Activated effector memory CD4-positive, alpha-beta T cell treated with Interleukin-2 at 50 U/mL for 16 hours (primary cell): Measurements from ENCODE around the gene SPOCD1.

Experiments used
- DNase-seq: peaks from one replicate; pipeline ENCODE4 v3.0.0-alpha.2; 2020

Gene SPOCD1

GRCh38 chr1:31786366-31787060 lies 29.3 kb downstream of the SPOCD1 start:
- DNase-seq = no peak

GRCh38 chr1:31785947-31786290 lies 29.9 kb downstream of the SPOCD1 start:
- no peak for DNase-seq

GRCh38 chr1:31785020-31785946 lies 30.5 kb downstream of the SPOCD1 start:
- DNase-seq = no peak

- no peak for DNase-seq
These were observed 31.3 kb downstream of the SPOCD1 start for GRCh38 chr1:31784356-31785019.

GRCh38 chr1:31783846-31784245 lies 32.0 kb downstream of the SPOCD1 start:
- no peak for DNase-seq

- DNase-seq = no peak
These were observed 33.1 kb downstream of the SPOCD1 start for GRCh38 chr1:31782421-31783410.

GRCh38 chr1:31781756-31782371 lies 34.0 kb downstream of the SPOCD1 start:
- DNase-seq = no peak

GRCh38 chr1:31781138-31781755 lies 34.6 kb downstream of the SPOCD1 start:
- DNase-seq = no peak

GRCh38 chr1:31780632-31781031 lies 35.2 kb downstream of the SPOCD1 start:
- DNase-seq = no peak

GRCh38 chr1:31779687-31780086 lies 36.1 kb downstream of the SPOCD1 start:
- no peak for DNase-seq

- no peak for DNase-seq
These were observed 36.9 kb downstream of the SPOCD1 start for GRCh38 chr1:31778763-31779488.

GRCh38 chr1:31776516-31776915 lies 39.3 kb downstream of the SPOCD1 start:
- DNase-seq = no peak

GRCh38 chr1:31776032-31776431 lies 39.8 kb downstream of the SPOCD1 start:
- DNase-seq = no peak

- no peak for DNase-seq
These were observed 40.4 kb downstream of the SPOCD1 start for GRCh38 chr1:31775210-31775999.

- no peak for DNase-seq
These were observed 41.3 kb downstream of the SPOCD1 start for GRCh38 chr1:31774495-31774894.

- DNase-seq = no peak
These were observed 42.0 kb downstream of the SPOCD1 start for GRCh38 chr1:31773861-31774260.

- DNase-seq = no peak
These were observed 43.1 kb downstream of the SPOCD1 start for GRCh38 chr1:31772669-31773248.

- peak; percentile 21 for DNase-seq
These were observed 43.7 kb downstream of the SPOCD1 start for GRCh38 chr1:31771891-31772668.
